ENCODE results near the gene CASTOR1. TPM values are rescaled to one million over a fixed set of nuclear protein-coding genes. Genes with fewer than 3 reads are reported as not detected.
A peak's percentile ranks its signal among the peaks of the same experiment; 100 is the strongest.

CASTOR1 gene
- total RNA-seq, 8 experiments from 2014 or later, result 1.7 to 13.6 (median 7.0) TPM

DNA sequence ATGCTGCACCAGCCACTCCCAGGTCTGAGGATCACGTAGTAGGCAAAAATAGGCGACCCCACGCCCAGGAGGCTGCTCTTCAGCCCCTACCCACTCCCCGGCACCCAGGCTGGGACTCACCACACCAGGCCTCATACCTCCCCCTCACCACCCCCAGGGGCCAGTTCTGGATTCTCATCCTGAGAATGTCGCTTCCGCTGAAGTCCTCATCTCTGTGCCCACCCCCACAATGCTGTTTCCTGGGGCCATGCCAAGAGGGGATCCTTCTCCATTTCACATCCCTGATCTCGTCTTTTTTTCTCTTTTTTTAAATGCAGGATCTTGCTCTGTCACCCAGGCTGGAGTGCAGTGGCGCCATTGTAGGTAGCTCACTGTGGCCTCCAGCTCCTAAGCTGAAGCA lies 21.0 kb downstream of the CASTOR1 start:
- ATAC-seq (replicated peaks in 6 of 8), result no peak
- in situ Hi-C loops (cut with MboI; ENCODE audit: low pct_unique_long_range_greater_than_20kb in 2 of 9, low sequenced_read_pairs in 9 of 9, unreplicated experiment in 9 of 9), result loop anchor here in 1 of 9 experiments (10.0 kb wide), 1 partner anchor 164 kb away; no protein-coding TSS in a partner anchor

DNA sequence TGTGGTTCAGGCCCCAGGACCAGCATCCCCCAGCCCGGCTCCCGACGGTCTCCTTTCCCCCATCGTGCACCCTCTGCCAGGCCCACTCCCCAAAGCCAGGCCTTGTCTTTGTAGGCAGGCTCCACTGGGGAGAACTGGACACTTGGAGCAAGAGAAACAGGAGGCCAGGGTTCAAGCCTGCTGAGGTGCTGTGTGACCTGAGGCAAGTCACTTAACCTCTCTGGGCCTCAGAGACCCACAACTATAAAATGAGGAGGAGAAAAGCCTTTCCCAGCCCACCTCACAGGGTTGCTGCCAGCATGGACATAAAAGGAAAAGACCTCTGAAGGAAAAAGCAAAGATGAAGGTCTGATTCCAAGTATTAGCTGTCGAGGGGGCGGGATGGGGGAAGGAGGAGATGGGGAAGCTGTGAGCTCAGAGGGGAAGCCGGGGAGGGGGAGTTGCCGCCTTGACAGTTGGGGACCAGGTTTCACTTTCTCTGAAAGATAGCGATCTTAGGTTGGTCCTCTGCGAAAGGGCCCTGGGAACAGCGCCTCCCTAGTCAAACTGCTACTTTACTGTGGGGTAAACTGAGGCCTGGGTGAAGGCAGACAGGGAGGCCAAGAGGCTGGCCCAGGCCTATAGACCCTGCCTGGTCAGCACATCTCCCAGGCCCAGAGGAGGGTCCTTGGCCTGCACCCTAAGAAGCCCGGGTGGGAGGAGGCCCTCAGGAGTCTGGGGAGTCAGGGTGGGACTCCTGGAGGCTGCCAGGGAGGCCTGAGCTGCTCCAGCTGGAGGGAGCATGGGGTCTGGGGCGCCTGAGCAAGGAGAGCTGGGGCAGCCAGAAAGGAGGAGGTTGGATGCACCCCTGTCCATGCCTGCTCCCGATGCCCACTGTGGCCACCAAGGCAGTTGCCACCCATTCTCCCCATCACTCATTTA lies 21.7 kb downstream of the CASTOR1 start:
- no CpG with 5 or more reads among the region's 14 CpGs for WGBS, 10 experiments
- Histone ChIP-seq H3K27ac (no peak overlapping the region), H3K4me1 (replicated peaks in 1 of 2) (peaks cover 0 to 7% of the 10 kb centered on the region in 2 donors), H3K4me3 (no peak overlapping the region)
- ATAC-seq (replicated peaks in 6 of 8), result no peak
- in situ Hi-C loops (cut with MboI; ENCODE audit: low pct_unique_long_range_greater_than_20kb in 2 of 9, low sequenced_read_pairs in 9 of 9, unreplicated experiment in 9 of 9), result loop anchor here in 1 of 9 experiments (10.0 kb wide), 1 partner anchor 163 kb away; no protein-coding TSS in a partner anchor

More for the DNA sequence above, 21.0 kb downstream of the CASTOR1 start:
- Histone ChIP-seq H3K4me1 (replicated peaks in 1 of 2) (peaks cover 0 to 3% of the 10 kb centered on the region in 2 donors), H3K27ac (no peak overlapping the region), H3K4me3 (no peak overlapping the region)
- WGBS, 10 experiments, result 57 to 80% (median 75%) methylated on average over 1 to 3 of the region's 8 CpGs; no CpG with 5 or more reads in 6 of the 10 experiments

DNA sequence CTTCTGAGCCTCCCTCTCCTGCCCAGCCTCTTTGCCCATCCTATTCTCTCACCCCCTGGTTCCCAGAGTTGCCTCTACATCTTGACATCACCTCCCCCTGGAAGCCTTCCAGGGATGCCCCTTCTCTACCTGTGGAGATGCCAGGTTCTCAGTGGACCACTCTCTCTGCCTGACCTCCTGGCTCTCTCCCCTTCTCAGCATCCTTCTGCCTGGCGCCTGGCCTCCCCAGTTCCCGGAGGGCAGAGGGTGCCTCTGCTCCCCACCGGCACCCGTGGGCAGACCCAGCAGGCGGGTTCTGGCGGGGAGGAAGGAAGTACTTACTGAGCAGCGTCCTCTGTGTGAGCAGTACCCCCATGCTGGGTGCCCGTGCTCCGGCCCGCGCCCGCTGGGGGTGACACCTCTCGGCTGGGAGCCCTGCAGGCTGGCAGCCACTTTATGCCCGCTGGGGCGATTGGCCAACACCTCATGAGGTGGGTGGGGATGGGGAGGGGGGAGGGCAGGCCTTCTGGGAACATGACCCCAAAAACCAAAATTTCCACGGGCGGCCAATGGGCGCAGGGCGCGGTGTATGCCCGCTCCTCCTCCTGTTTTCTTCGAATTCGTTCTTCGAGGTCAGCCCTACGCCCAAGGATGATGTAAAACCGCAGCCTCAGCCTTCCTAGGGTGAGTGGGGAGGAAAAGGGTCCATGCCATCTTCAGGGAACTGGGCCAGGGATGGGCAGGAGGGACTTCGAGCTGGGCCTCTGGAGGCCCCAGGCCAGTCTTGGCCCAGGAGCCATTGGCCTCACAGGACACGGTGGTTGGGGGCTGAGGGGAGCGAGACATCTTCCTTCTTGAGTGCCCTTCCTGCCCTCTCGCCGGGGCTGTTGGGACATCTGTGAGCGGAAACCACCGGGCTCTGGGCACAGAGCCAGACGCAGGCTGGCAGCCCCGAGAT lies 22.6 kb downstream of the CASTOR1 start, which contains the start of gene OSM:
Gene OSM (minus strand): TSS at position 407 of the 937 bp plus-strand sequence. CDS start 52 bp downstream, at position 355.
- Histone ChIP-seq H3K4me3 (no peak within 1 kb of the TSS), H3K27ac (no peak within 1 kb of the TSS), H3K4me1 (replicated peaks in 1 of 2) (peaks cover 0 to 7% of the 10 kb centered on the region in 2 donors)
- in situ Hi-C loops (cut with MboI; ENCODE audit: low pct_unique_long_range_greater_than_20kb in 2 of 9, low sequenced_read_pairs in 9 of 9, unreplicated experiment in 9 of 9), result loop anchor here in 1 of 9 experiments (10.0 kb wide), 1 partner anchor 162 kb away; no protein-coding TSS in a partner anchor
- WGBS, 10 experiments, result 67 to 100% (median 95%) methylated on average over 1 to 4 of the region's 35 CpGs; no CpG with 5 or more reads in 6 of the 10 experiments
- no peak for ATAC-seq (replicated peaks in 6 of 8)

DNA sequence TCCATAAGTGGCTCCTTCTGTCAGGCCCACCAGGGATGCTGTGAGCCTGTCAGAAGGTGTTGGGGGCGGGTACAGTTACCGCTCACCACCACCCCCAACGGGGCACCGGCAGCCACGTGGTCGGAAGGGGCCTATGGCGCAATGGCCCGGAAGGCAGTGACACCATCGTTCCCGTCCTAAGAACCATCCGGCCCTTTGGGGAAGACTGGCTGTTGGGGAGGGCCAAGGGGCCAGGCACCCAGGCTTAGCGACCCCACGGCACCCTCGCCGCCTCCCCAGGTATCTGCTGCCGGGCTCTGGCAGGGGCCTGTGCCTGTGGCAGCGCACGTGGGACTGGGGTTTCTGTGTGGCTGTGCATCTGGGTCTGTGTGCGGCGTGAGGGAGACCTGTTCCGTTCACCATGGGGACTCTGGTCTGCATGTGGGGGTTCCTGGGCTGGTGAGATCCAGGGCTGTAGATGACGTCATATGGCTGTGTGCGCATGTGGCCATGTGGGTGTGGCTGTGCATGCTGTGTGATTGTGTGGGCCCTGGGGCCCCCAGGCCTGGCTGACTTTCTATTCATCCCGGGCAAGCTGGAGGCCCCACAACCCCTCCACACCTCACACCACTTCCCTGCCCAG lies 23.4 kb downstream of the CASTOR1 start:
- ATAC-seq (replicated peaks in 6 of 8), result peak in 4 of 8 experiments; percentile 27 to 74 (median 50)
- Histone ChIP-seq H3K27ac (no peak overlapping the region), H3K4me1 (replicated peaks in 1 of 2) (peaks cover 0 to 7% of the 10 kb centered on the region in 2 donors), H3K4me3 (no peak overlapping the region)
- WGBS, 10 experiments, result 20 to 100% (median 88%) methylated on average over 1 to 4 of the region's 24 CpGs; no CpG with 5 or more reads in 6 of the 10 experiments
- in situ Hi-C loops (cut with MboI; ENCODE audit: low pct_unique_long_range_greater_than_20kb in 2 of 9, low sequenced_read_pairs in 9 of 9, unreplicated experiment in 9 of 9), result loop anchor here in 1 of 9 experiments (10.0 kb wide), 1 partner anchor 161 kb away; no protein-coding TSS in a partner anchor

DNA sequence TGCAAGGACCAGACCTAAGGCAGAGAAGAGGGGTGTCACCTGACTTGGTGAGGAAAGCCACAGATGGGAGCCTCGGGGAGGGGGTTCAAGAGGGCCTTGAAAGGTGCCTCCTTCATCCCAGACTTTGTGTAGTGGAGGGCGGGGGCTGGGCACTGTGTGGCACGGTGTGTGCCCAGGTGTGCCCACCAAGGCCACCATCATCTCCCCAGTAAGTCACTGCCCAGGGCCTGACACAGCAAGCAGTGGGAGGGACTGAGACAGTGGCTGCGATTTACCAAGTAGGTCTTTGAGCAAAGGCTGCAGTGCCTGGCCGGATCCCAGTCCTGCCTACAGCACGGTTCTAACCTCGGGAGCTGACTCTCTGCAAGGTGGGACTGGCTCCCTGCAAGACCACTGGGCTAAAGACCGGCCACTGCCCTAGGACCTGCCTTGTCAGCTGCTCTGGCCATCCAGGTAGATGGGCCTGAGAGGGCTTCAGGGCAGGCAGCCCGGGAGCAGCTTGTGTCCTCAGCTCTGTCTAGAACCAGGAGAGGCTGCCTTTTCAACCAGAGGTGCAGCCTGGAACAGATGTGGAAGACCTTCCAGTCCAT lies 24.1 kb downstream of the CASTOR1 start:
- no peak for ATAC-seq (replicated peaks in 6 of 8)
- in situ Hi-C loops (cut with MboI; ENCODE audit: low pct_unique_long_range_greater_than_20kb in 2 of 9, low sequenced_read_pairs in 9 of 9, unreplicated experiment in 9 of 9), result loop anchor here in 1 of 9 experiments (10.0 kb wide), 1 partner anchor 160 kb away; no protein-coding TSS in a partner anchor
- H3K4me3 ChIP-seq, result no peak overlapping the region
- H3K4me1 ChIP-seq (replicated peaks in 1 of 2), result peaks cover 0 to 7% of the 10 kb centered on the region in 2 donors
- no peak overlapping the region for H3K27ac ChIP-seq
- WGBS, 10 experiments, result 83 to 90% (median 83%) methylated on average over 1 to 2 of the region's 9 CpGs; no CpG with 5 or more reads in 7 of the 10 experiments

DNA sequence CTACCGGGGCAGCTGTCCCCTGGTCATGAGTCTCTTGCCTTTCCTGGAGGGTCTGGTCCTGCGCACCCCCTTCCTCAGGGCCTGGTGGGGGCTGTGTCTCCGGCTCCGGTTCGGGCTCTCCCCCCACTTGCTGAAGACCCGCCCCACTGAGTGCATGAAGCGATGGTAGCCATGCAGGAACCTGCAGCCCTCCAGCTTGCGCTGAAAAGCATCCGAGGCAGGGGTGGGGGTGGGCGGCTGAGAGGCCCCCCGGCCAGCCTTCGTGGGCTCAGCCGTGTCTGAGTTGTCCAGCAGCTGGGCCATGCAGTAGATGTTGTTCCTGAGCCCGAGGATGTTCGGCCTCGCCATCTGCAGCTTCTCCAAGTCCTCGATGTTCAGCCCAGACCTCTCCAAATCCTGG lies 25.4 kb downstream of the CASTOR1 start:
- Histone ChIP-seq H3K4me3 (no peak overlapping the region), H3K4me1 (replicated peaks in 1 of 2) (peaks cover 0 to 7% of the 10 kb centered on the region in 2 donors), H3K27ac (no peak overlapping the region)
- in situ Hi-C loops (cut with MboI; ENCODE audit: low pct_unique_long_range_greater_than_20kb in 2 of 9, low sequenced_read_pairs in 9 of 9, unreplicated experiment in 9 of 9), result loop anchor here in 1 of 9 experiments (10.0 kb wide), 1 partner anchor 159 kb away; no protein-coding TSS in a partner anchor
- peak in 1 of 8 experiments; percentile 2 for ATAC-seq (replicated peaks in 6 of 8)
- WGBS, 10 experiments, result 88 to 100% (median 92%) methylated on average over 1 to 5 of the region's 17 CpGs; no CpG with 5 or more reads in 7 of the 10 experiments

DNA sequence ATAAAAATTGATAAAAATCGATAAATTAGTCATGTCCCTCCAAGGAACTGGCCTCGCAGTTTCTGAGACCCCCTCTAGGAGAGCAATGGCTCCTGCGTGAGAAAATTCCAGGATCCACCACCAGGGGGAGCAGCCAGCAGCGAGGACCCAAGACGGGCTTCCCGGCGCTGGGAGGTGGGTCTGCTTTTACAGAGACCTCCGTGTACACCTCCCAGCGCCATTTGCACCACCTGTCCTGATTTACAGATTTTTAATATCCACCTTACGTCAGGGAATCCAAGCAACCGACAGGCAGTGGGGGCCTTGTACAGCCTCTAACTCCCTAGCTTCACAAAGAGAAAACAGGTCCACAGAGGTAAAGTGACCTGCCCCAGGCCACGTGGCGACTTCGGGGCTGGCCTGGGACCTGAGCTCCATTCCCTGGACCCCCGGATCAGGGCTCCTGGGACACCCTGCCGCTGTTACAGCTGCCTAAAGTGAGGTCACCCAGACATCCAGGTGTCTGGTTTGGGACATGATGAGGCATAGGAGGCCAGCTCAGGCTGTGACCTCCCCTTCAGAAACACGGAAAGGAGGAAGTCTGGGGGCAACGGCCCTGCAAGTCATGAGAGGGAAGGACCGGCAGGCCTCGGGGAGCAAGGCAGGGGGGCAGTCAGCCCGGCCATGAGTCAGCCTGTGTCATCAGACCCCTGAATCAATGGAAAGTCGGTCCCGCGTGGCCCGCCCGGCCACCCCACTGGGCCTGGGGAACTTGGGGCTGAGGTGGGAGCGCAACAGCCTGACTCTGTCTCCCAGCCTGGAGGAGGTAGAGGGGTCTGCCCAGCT lies 26.2 kb downstream of the CASTOR1 start:
- ATAC-seq (replicated peaks in 6 of 8), result peak; percentile 48 to 90 (median 63)
- Histone ChIP-seq H3K4me1 (replicated peaks in 1 of 2) (peaks cover 0 to 7% of the 10 kb centered on the region in 2 donors), H3K4me3 (no peak overlapping the region), H3K27ac (no peak overlapping the region)
- WGBS, 10 experiments, result 0 to 49% (median 3%) methylated on average over 1 to 18 of the region's 27 CpGs; no CpG with 5 or more reads in 2 of the 10 experiments
- in situ Hi-C loops (cut with MboI; ENCODE audit: low pct_unique_long_range_greater_than_20kb in 2 of 9, low sequenced_read_pairs in 9 of 9, unreplicated experiment in 9 of 9), result loop anchor here in 1 of 9 experiments (10.0 kb wide), 1 partner anchor 158 kb away; no protein-coding TSS in a partner anchor

DNA sequence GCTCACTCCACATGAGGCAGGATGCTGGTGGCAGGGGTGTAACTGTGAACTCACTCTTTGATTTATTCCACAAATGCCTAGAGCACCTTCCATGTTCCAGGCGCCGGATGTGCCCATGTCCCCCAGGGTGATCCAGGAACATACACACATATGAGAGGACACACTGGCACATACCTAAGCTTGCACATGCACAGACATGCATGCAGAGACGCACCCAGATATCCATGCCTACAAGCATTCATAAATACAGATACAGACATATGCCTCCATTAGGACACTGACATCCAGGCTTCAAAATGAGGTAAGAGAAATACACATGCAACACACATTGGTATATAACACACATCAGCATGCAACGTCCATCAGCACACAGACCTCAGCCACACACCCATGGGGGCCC lies 27.2 kb downstream of the CASTOR1 start:
- 73 to 100% (median 100%) methylated on average over 1 to 3 of the region's 4 CpGs; no CpG with 5 or more reads in 4 of the 10 experiments for WGBS, 10 experiments
- H3K27ac ChIP-seq, result no peak overlapping the region
- in situ Hi-C loops (cut with MboI; ENCODE audit: low pct_unique_long_range_greater_than_20kb in 2 of 9, low sequenced_read_pairs in 9 of 9, unreplicated experiment in 9 of 9), result loop anchor here in 1 of 9 experiments (10.0 kb wide), 1 partner anchor 157 kb away; no protein-coding TSS in a partner anchor
- peak in 1 of 8 experiments; percentile 13 for ATAC-seq (replicated peaks in 6 of 8)
- peaks cover 0 to 7% of the 10 kb centered on the region in 2 donors for H3K4me1 ChIP-seq (replicated peaks in 1 of 2)
- H3K4me3 ChIP-seq, result no peak overlapping the region

DNA sequence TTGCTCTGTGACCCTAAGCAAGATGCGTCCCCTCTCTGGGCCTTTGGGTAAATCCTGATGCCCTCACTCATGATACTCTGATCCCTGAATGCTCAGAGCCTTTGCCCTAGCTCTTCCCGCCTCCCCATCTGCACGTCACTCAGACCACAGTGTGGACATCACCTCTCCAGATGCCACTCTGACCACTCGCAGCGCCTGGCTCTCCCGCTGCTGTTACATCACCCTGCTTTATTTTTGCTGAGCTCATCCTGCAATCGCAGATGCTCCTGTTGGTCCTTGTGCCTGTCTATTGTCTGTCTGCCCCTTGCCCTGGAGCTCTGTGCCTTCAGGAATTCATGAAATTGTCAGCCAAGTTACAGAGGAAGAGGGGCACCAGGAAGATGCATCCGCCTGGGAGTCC lies 28.2 kb downstream of the CASTOR1 start:
- ATAC-seq (replicated peaks in 6 of 8), result peak in 5 of 8 experiments; percentile 33 to 63 (median 42)
- in situ Hi-C loops (cut with MboI; ENCODE audit: low pct_unique_long_range_greater_than_20kb in 2 of 9, low sequenced_read_pairs in 9 of 9, unreplicated experiment in 9 of 9), result loop anchor here in 1 of 9 experiments (10.0 kb wide), 1 partner anchor 156 kb away; no protein-coding TSS in a partner anchor
- WGBS, 10 experiments, result 67 to 100% (median 83%) methylated on average over 1 to 7 of the region's 8 CpGs; no CpG with 5 or more reads in 2 of the 10 experiments
- H3K27ac ChIP-seq, result no peak overlapping the region
- peaks cover 0 to 7% of the 10 kb centered on the region in 2 donors for H3K4me1 ChIP-seq (replicated peaks in 1 of 2)
- no peak overlapping the region for H3K4me3 ChIP-seq

DNA sequence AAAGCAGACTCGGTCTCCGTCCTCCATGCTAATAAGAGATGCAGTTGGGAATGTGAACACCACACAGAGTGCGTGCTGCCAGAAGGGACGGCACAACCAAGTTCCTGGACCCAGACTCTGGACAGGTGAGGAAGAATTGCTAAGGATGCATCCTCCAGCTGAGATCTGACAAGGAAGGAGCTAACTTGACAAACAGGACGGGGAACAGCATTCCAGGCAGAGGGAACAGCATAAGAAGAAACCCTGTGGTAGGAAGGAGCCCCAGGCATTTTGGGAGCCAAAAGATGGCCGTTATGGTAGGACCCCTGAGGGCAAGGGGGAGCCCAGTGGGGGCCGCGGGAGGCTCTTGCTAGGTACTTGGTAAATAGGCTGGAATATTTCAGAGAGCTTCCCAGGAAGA lies 28.6 kb downstream of the CASTOR1 start:
- WGBS, 10 experiments, result 66 to 100% (median 92%) methylated on average over 1 to 6 of the region's 8 CpGs; no CpG with 5 or more reads in 4 of the 10 experiments
- H3K4me1 ChIP-seq (replicated peaks in 1 of 2), result peaks cover 0 to 7% of the 10 kb centered on the region in 2 donors
- no peak overlapping the region for H3K27ac ChIP-seq
- no peak overlapping the region for H3K4me3 ChIP-seq
- in situ Hi-C loops (cut with MboI; ENCODE audit: low pct_unique_long_range_greater_than_20kb in 2 of 9, low sequenced_read_pairs in 9 of 9, unreplicated experiment in 9 of 9), result loop anchor here in 1 of 9 experiments (10.0 kb wide), 1 partner anchor 156 kb away; no protein-coding TSS in a partner anchor
- no peak for ATAC-seq (replicated peaks in 6 of 8)

All from motor neuron (in vitro differentiated cells).